Fibroblast of skin of back (primary cell): Measurements from ENCODE around the gene OR5K4.
"Not testable (repeated sequence)": the region's sequence is repeated elsewhere in the genome, so short reads cannot be mapped to it uniquely, and the experiment has no call there.

ENCODE experiments used
- DNase-seq: peaks from one replicate; pipeline ENCODE4 v3.0.0-alpha.2; 2013

The OR5K4 gene

GRCh38 chr3:98371853-98372252 is 18.2 kb downstream of the OR5K4 start:
- no peak for DNase-seq

- no peak for DNase-seq
Observed at GRCh38 chr3:98372445-98372844, 18.8 kb downstream of the OR5K4 start.

DNA sequence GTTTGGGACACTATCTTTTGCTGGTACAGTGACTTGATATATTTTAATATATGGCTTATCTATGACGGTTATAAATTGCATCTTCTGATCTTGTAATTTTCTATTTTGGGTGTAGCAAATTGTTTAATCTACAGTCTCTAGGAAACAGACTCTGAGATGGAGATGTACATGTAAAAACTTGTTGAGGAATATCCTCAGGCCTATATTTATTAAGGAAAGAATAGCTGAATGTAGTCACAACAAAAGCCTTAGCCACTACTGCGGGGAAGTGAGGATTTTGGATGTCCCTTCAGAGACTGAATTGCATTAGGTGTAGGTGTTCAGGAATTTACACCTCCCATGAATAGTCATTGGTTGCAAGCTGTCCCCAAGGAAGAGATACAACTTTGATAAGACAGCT is 23.0 kb downstream of the OR5K4 start:
- DNase-seq: no peak

DNA sequence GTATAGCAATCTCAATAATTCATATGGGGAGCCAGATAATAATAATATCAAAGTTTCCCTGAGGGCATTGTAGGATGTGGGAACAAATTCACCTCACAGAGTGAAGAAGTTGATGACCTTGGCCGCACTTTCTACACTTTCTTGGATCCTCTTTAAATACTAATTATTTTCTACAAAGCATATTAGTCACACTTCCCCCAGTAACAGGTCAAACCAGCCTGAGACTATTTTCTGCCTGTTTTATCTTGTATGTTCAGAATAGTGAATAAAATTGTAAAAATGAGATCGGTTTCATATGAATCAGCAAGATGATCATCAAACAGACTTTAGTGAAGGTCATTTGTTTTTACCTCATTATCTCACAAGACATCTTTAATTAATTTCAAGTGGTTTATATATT is 34.5 kb downstream of the OR5K4 start:
- DNase-seq: no peak

DNA sequence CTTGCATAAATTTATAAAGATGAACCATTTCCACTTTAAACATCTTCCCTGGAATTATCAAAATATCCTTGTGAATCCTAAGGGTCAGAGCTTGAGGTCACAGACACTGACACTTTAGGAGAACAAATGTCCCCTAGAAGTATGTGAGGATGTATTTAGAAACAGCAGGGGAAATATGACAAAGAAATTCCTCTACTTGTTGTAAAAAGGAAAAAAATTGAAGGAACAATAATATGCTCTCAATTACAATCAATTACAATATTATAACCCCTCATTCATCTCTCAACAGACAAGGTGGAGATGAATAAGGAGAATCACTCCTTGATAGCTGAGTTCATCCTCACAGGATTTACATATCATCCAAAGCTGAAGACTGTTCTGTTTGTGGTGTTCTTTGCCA is 36.7 kb downstream of the OR5K4 start, which contains the start of gene OR5K3:
OR5K3 (plus strand) TSS at position 301 of the 400 bp plus-strand sequence; CDS start at position 301, 0 bp downstream.
- no peak for DNase-seq

DNA sequence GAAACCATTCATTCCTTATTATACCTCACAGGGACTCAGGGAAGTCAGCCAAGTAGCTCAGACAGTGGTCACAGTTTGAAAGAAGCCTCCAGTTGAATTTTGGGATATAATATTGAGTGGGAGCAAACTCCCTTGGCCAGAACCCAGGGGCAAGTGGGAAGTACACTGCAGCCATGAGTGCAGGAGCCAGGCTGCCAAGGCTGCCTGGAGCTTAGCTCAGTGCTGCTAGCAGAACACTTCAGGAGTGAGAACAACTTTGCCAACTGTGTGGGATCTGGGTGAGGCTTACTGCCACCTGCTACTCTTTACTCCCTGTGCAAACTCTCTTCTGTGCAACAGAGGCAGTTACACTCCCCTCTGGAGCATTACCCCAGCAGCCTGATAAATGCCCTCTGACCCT is 41.4 kb downstream of the OR5K4 start:
- no peak for DNase-seq

DNA sequence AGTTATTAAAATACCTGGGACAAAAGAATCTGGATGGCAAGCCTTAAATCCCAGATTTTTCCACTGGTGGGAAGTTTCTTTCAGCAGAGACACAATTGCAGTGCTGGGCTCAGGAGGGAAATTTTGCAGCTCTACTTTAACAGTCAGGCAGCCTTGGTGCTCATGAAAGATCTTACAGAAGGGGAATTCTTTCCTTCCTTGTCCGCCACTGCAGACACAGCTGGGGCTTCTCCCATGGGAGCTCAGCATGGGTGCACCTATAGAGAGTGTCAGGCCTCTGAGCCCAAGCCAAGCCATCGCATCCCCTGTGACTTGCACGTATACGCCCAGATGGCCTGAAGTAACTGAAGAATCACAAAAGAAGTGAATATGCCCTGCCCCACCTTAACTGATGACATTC is 42.8 kb downstream of the OR5K4 start:
- not testable (repeated sequence) for DNase-seq

GRCh38 chr3:98398513-98398912 is 44.9 kb downstream of the OR5K4 start:
- no peak for DNase-seq

DNA sequence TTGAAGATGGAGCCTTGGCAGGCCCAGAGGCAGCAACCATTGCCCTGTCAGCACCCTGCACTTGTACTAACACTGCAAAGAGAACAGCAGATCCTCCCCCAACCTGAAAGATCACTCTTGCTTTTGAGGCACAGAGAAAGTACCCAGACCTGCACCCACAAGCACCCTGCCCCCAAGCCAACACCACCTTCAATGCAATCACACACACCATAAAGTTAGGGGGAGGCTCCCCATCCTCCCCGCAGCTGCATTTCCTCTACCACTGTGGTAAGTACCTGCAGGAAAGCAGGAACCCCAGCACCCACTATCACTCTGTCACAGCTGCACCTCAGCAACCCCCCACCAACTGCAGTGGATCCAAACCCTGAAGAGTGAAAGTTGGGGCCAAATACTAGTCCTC is 48.9 kb downstream of the OR5K4 start:
- DNase-seq: no peak

- DNase-seq: no peak
Observed at GRCh38 chr3:98404010-98404409, 50.4 kb downstream of the OR5K4 start.
